Endothelial cell of umbilical vein (primary cell): ENCODE data around the gene NR3C2. TPM values are rescaled to one million over a fixed set of nuclear protein-coding genes. Genes with fewer than 3 reads are reported as not detected.

ENCODE experiments used
- BruUV-seq: library from RNA; stranded (reverse); fragments of 400-500 nt; replicated peaks from 2 replicates; lab custom pipeline; 2021; lab: Mats Ljungman, UMichigan
- CTCF ChIA-PET: fragments of 300-600, 350-600 bp; sonication (Branson Sonifier 250); formaldehyde crosslinking; loops from one replicate; lab custom pipeline; 2021; ENCODE audit warnings: antibody characterized with exemption, inconsistent platforms; lab: Charles Lee
- POLR2A ChIA-PET: fragments of 300-600, 350-600 bp; sonication (Branson Sonifier 250); formaldehyde crosslinking; loops from one replicate; lab custom pipeline; 2021; ENCODE audit warnings: antibody characterized with exemption, inconsistent platforms; lab: Charles Lee
- DNase-seq: peaks from one replicate; pipeline ENCODE4 v3.0.0-alpha.2; 2011; ENCODE audit warnings: low read depth, low spot score
- FAIRE-seq: peaks from 2 replicates; lab custom pipeline; 2011; peaks lifted over from hg19 to GRCh38; lab: Jason Lieb, UNC
- H2AFZ ChIP-seq: 2 replicates; pipeline ENCODE4 v1.6.0; 2012; ENCODE audit warnings: low read depth, low read length, control low read depth, inconsistent platforms
- H3K27ac ChIP-seq: 2 replicates; pipeline ENCODE4 v1.5.1; 2011; ENCODE audit warnings: low read depth, mild to moderate bottlenecking, control low read depth, low read length, moderate library complexity; ENCODE audit not compliant: insufficient read depth
- H3K27me3 ChIP-seq, 2 experiments: 2 replicates each; pipeline versions ENCODE4 v1.6.0 to v1.6.1; 2011; ENCODE audit warnings: low read length in 2 of 2, mixed read lengths in 1 of 2; ENCODE audit not compliant: control insufficient read depth in 2 of 2, insufficient read depth in 2 of 2
- H3K36me3 ChIP-seq, 2 experiments: 2 replicates in 1 of 2; 3 replicates in 1 of 2; pipeline ENCODE4 v1.5.1; 2011; ENCODE audit warnings: low read length in 2 of 2, mild to moderate bottlenecking in 1 of 2, moderate library complexity in 1 of 2; ENCODE audit not compliant: control insufficient read depth in 2 of 2, insufficient read depth in 2 of 2; ENCODE audit errors: extremely low read depth in 1 of 2
- H3K4me1 ChIP-seq: 3 replicates; pipeline ENCODE4 v1.5.1; 2011; ENCODE audit warnings: mild to moderate bottlenecking, low read length; ENCODE audit not compliant: control insufficient read depth, insufficient read depth; ENCODE audit errors: extremely low read depth
- H3K4me2 ChIP-seq: 2 replicates; pipeline ENCODE4 v1.6.1; 2011; ENCODE audit warnings: low read length, control low read depth, mixed read lengths; ENCODE audit not compliant: insufficient read depth
- H3K4me3 ChIP-seq, 3 experiments: fragments of 200-600 bp in 1 of 3; sonication (generic), shearing (Covaris generic) in 1 of 3; replicated peaks in 1 of 3; 2 replicates each; pipeline ENCODE4 v1.5.1; 2011 to 2016; ENCODE audit warnings: control low read depth in 3 of 3, low read length in 3 of 3, mild to moderate bottlenecking in 2 of 3, inconsistent platforms in 1 of 3, low read depth in 1 of 3, moderate library complexity in 1 of 3; ENCODE audit not compliant: insufficient read depth in 1 of 3
- H3K79me2 ChIP-seq: 2 replicates; pipeline ENCODE4 v1.6.0; 2012; ENCODE audit warnings: low read length, inconsistent platforms; ENCODE audit not compliant: control insufficient read depth, insufficient read depth
- H3K9ac ChIP-seq: replicated peaks from 2 replicates; pipeline ENCODE3; 2011; ENCODE audit warnings: low read length, control low read depth; ENCODE audit not compliant: insufficient read depth; ENCODE audit errors: extremely low read depth
- H3K9me1 ChIP-seq: replicated peaks from 3 replicates; pipeline ENCODE4 v1.6.0; 2011; ENCODE audit warnings: mild to moderate bottlenecking, low read length; ENCODE audit not compliant: control insufficient read depth, insufficient read depth; ENCODE audit errors: extremely low read depth
- H3K9me3 ChIP-seq: replicated peaks from 2 replicates; pipeline ENCODE4 v1.5.1; 2012; ENCODE audit warnings: low read length, inconsistent platforms; ENCODE audit not compliant: control insufficient read depth, insufficient read depth
- H4K20me1 ChIP-seq: replicated peaks from 2 replicates; pipeline ENCODE3; 2011; ENCODE audit warnings: mild to moderate bottlenecking, low read length; ENCODE audit not compliant: control insufficient read depth, insufficient read depth; ENCODE audit errors: extremely low read depth
- CTCF ChIP-seq, 2 donors: IDR thresholded peaks; 1 replicate in 1 of 2; 2 replicates in 1 of 2; pipeline ENCODE4 v1.5.1; 2011; ENCODE audit warnings: low read length in 2 of 2, mild to moderate bottlenecking in 2 of 2, moderate library complexity in 2 of 2, control low read depth in 1 of 2, inconsistent platforms in 1 of 2, low read depth in 1 of 2; ENCODE audit not compliant: insufficient read depth in 1 of 2; ENCODE audit errors: extremely low read depth in 1 of 2
- EZH2 ChIP-seq: IDR thresholded peaks from 2 replicates; pipeline ENCODE4 v1.6.1; 2012; ENCODE audit warnings: borderline replicate concordance, low read depth, mild to moderate bottlenecking, moderate library complexity, low read length, inconsistent platforms; ENCODE audit not compliant: severe bottlenecking
- FOS ChIP-seq: IDR thresholded peaks from 2 replicates; pipeline ENCODE4 v1.6.1; 2011; ENCODE audit warnings: mild to moderate bottlenecking, low read length, moderate library complexity, borderline replicate concordance; ENCODE audit not compliant: insufficient read depth
- GATA2 ChIP-seq: IDR thresholded peaks from 2 replicates; pipeline ENCODE4 v1.7.0; 2011; ENCODE audit warnings: low read depth, mild to moderate bottlenecking, moderate library complexity, mixed read lengths, low read length; ENCODE audit not compliant: insufficient read length, insufficient read depth
- JUN ChIP-seq: IDR thresholded peaks from 2 replicates; pipeline ENCODE4 v1.6.1; 2011; ENCODE audit warnings: borderline replicate concordance, low read depth; ENCODE audit not compliant: insufficient read length, insufficient read depth
- MAX ChIP-seq: IDR thresholded peaks from 2 replicates; pipeline ENCODE4 v1.6.1; 2011; ENCODE audit not compliant: insufficient read depth, insufficient read length
- MYC ChIP-seq: IDR thresholded peaks from one replicate; pipeline ENCODE4 v1.6.1; 2011; ENCODE audit warnings: mild to moderate bottlenecking, low read depth, low read length
- POLR2A ChIP-seq: IDR thresholded peaks from 2 replicates; pipeline ENCODE4 v1.6.1; 2012; ENCODE audit warnings: low read depth, mild to moderate bottlenecking, control low read depth, low read length
- POLR2AphosphoS5 ChIP-seq: IDR thresholded peaks from 2 replicates; pipeline ENCODE4 v1.6.1; 2012; ENCODE audit warnings: low read depth, mild to moderate bottlenecking, control low read depth, low read length, moderate library complexity; ENCODE audit not compliant: insufficient read depth
- dilution Hi-C: fragments of 300-500 bp; cut with MboI; formaldehyde crosslinking; loops from one replicate; pipeline ENCODE4 v1.15.0; 2019; ENCODE audit warnings: low sequenced_read_pairs; ENCODE audit not compliant: extremely low pct_ligation_motif_present
- intact Hi-C: fragments of 100-400 bp; cut with micrococcal nuclease; formaldehyde crosslinking; loops from one replicate; pipeline ENCODE4 v1.10.0; 2022
- polyA plus RNA-seq, 4 experiments: library from polyadenylated mRNA; depleted of rRNA in 3 of 4; stranded (reverse) in 3 of 4; unstranded in 1 of 4; fragments of >200 nt; gene quantifications; 2 replicates each; pipeline versions ENCODE4 v1.2.1 to v1.2.3, GENCODE V29; 2011 to 2012; ENCODE audit warnings: missing spikeins in 1 of 4
- total RNA-seq: library from RNA; stranded (reverse); gene quantifications from 2 replicates; pipeline ENCODE4 v1.2.3, GENCODE V29; 2021

NR3C2 gene
- total and polyA plus RNA-seq, 2 donors (not counting 3 experiments of a cell fraction or from before 2014, with no cell fraction given): 4.8 to 16.4 TPM

GRCh38 chr4:148034813-148035212 is 407.4 kb downstream of the NR3C2 start:
- no peak overlapping the region for H3K9ac ChIP-seq
- H3K79me2 ChIP-seq: peaks cover 2% of the 10 kb centered on the region
- no peak overlapping the region for H3K27ac ChIP-seq
- H2AFZ ChIP-seq: no peak overlapping the region
- H3K9me1 ChIP-seq: no peaks in the 10 kb centered on the region
- FAIRE-seq (no peak), DNase-seq (no peak)
- dilution Hi-C loops (no loop called here), intact Hi-C loops (no loop called here)
- no peaks in the 10 kb centered on the region for H3K9me3 ChIP-seq
- no TSS peak for BruUV-seq
- H3K36me3 ChIP-seq: no peaks in the 10 kb centered on the region
- H4K20me1 ChIP-seq: peaks cover 3% of the 10 kb centered on the region
- H3K27me3 ChIP-seq: no peaks in the 10 kb centered on the region
- TF ChIP-seq GATA2 (no peak), JUN (no peak), MAX (no peak), CTCF (IDR thresholded peaks at IDR 0.05; ENCODE audit: extremely low read depth in 1 of 2, insufficient read depth in 1 of 2, low read depth in 1 of 2, low read length in 2 of 2) (no peak), FOS (no peak), POLR2A (no peak), MYC (no peak), POLR2AphosphoS5 (no peak), EZH2 (no peak)
- H3K4me3 ChIP-seq: no peak overlapping the region
- no peaks in the 10 kb centered on the region for H3K4me1 ChIP-seq
- no peak overlapping the region for H3K4me2 ChIP-seq
- ChIA-PET POLR2A (no interaction called here), CTCF (interaction anchor here (0.9 to 1.4 kb wide), 3 partner anchors 10 to 22 kb away, joined by 3 to 5 read pairs (median 3); no protein-coding TSS in a partner anchor)
